D341Med (cell line): ENCODE measurements around the gene NEMP2.
"Not testable (repeated sequence)": the region's sequence is repeated elsewhere in the genome, so short reads cannot be mapped to it uniquely, and the experiment has no call there.

Experiments used
- DNase-seq: peaks from one replicate; pipeline ENCODE4 v3.0.0; 2012; ENCODE audit warnings: low spot score

NEMP2 gene

GRCh38 chr2:190526105-190526750 is 8.3 kb downstream of the NEMP2 start:
- no peak for DNase-seq

- DNase-seq: no peak
Measured at GRCh38 chr2:190524928-190525327, 9.6 kb downstream of the NEMP2 start.

GRCh38 chr2:190519975-190520767 is 14.4 kb downstream of the NEMP2 start:
- DNase-seq: no peak

GRCh38 chr2:190517468-190517867 is 17.1 kb downstream of the NEMP2 start:
- no peak for DNase-seq

- no peak for DNase-seq
Measured at GRCh38 chr2:190515687-190516086, 18.8 kb downstream of the NEMP2 start.

GRCh38 chr2:190514676-190515075 is 19.8 kb downstream of the NEMP2 start:
- DNase-seq: no peak

- DNase-seq: no peak
Measured at GRCh38 chr2:190513877-190514276, 20.6 kb downstream of the NEMP2 start.

- no peak for DNase-seq
Measured at GRCh38 chr2:190512539-190513095, 21.9 kb downstream of the NEMP2 start.

- DNase-seq: no peak
Measured at GRCh38 chr2:190511104-190511503, 23.4 kb downstream of the NEMP2 start.

- not testable (repeated sequence) for DNase-seq
Measured at GRCh38 chr2:190509895-190510294, 24.6 kb downstream of the NEMP2 start.

GRCh38 chr2:190507135-190507534 is 27.4 kb downstream of the NEMP2 start:
- DNase-seq: no peak

- no peak for DNase-seq
Measured at GRCh38 chr2:190506666-190507065, 27.9 kb downstream of the NEMP2 start.

GRCh38 chr2:190505696-190506095 is 28.8 kb downstream of the NEMP2 start:
- DNase-seq: no peak

- no peak for DNase-seq
Measured at GRCh38 chr2:190504912-190505311, 29.6 kb downstream of the NEMP2 start.

- no peak for DNase-seq
Measured at GRCh38 chr2:190503088-190503487, 31.4 kb downstream of the NEMP2 start.

- DNase-seq: no peak
Measured at GRCh38 chr2:190501702-190502407, 32.7 kb downstream of the NEMP2 start.

GRCh38 chr2:190501231-190501630 is 33.3 kb downstream of the NEMP2 start:
- no peak for DNase-seq

- DNase-seq: no peak
Measured at GRCh38 chr2:190500054-190500502, 34.4 kb downstream of the NEMP2 start.

GRCh38 chr2:190499273-190499672 is 35.2 kb downstream of the NEMP2 start:
- DNase-seq: no peak

GRCh38 chr2:190497428-190497827 is 37.1 kb downstream of the NEMP2 start:
- DNase-seq: no peak

- not testable (repeated sequence) for DNase-seq
Measured at GRCh38 chr2:190494600-190495227, 39.8 kb downstream of the NEMP2 start.

- DNase-seq: no peak
Measured at GRCh38 chr2:190493095-190493494, 41.4 kb downstream of the NEMP2 start.
